ENCODE measurements around the gene ATP1B2. TPM values are rescaled to one million over a fixed set of nuclear protein-coding genes. Genes with fewer than 3 reads are reported as not detected.
A peak's percentile ranks its signal among the peaks of the same experiment; 100 is the strongest.

ATP1B2 gene
- total and polyA plus RNA-seq, 9 of the 15 experiments (the other 6 are each of a cell fraction or from before 2014, with no cell fraction given), result 0.23 to 6.0 (median 0.99) TPM

DNA sequence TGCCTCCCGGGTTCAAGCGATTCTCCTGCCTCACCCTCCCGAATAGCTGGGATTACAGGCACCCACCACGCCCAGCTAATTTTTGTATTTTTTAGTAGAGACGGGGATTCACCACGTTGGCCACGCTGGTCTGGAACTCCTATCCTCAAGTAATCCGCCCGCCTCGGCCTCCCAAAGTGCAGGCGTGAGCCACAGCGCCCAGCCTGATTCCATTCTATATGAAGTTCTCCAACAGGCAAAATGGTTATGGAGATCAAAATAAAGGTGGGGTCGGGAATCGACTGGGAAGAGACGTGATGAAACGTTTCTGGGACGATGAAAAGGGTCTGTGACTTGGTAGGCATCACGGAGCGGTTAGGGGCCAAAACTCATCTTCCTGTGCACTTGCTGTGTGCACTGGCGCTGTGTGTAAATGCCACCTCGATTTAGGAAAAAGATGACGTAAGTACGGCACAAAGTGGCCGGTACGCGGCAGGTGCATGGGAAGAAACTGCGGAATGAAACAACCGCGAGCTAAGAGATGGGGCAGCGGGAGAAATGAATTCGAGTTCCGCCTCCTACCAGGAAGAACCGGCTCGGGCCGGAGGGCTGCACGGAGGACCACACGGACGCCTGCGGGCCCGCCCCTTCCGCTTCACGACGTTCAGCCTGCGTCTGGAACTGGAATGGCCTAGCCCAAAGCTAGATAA, 35.0 kb downstream of the ATP1B2 start (continued):
- TF ChIP-seq, protein P1, sequence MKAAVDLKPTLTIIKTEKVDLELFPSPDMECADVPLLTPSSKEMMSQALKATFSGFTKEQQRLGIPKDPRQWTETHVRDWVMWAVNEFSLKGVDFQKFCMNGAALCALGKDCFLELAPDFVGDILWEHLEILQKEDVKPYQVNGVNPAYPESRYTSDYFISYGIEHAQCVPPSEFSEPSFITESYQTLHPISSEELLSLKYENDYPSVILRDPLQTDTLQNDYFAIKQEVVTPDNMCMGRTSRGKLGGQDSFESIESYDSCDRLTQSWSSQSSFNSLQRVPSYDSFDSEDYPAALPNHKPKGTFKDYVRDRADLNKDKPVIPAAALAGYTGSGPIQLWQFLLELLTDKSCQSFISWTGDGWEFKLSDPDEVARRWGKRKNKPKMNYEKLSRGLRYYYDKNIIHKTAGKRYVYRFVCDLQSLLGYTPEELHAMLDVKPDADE (conservative IDR thresholded peaks at IDR 0.05; ENCODE audit: control insufficient read depth, low read depth, low read length), result peak; percentile 89
- TF ChIP-seq ZNF830 (CRISPR knock-in tag; IDR thresholded peaks at IDR 0.05), result no peak
- peak in 1 of 3 experiments; percentile 55 for TF ChIP-seq YY1 (IDR thresholded peaks at IDR 0.05; ENCODE audit: borderline replicate concordance in 1 of 3, control insufficient read depth in 1 of 3, extremely low read depth in 1 of 3, insufficient read depth in 3 of 3, insufficient read length in 1 of 3, insufficient replicate concordance in 2 of 3, low read depth in 1 of 3, low read length in 2 of 3)
- TF ChIP-seq FOXJ3 (CRISPR knock-in tag; IDR thresholded peaks at IDR 0.05), result no peak
- no peak for TF ChIP-seq ZNF165 (CRISPR knock-in tag; IDR thresholded peaks at IDR 0.05; ENCODE audit: borderline replicate concordance)
- TF ChIP-seq, protein P2, sequence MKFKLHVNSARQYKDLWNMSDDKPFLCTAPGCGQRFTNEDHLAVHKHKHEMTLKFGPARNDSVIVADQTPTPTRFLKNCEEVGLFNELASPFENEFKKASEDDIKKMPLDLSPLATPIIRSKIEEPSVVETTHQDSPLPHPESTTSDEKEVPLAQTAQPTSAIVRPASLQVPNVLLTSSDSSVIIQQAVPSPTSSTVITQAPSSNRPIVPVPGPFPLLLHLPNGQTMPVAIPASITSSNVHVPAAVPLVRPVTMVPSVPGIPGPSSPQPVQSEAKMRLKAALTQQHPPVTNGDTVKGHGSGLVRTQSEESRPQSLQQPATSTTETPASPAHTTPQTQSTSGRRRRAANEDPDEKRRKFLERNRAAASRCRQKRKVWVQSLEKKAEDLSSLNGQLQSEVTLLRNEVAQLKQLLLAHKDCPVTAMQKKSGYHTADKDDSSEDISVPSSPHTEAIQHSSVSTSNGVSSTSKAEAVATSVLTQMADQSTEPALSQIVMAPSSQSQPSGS (CRISPR knock-in tag; IDR thresholded peaks at IDR 0.05), result no peak
- peak; percentile 80 for TF ChIP-seq KAT7 (CRISPR knock-in tag; IDR thresholded peaks at IDR 0.05; ENCODE audit: borderline replicate concordance)
- no peak for TF ChIP-seq SAFB (IDR thresholded peaks at IDR 0.05; ENCODE audit: borderline replicate concordance, low read depth, low read length)
- TF ChIP-seq ZNF696 (CRISPR knock-in tag; conservative IDR thresholded peaks at IDR 0.05), result no peak
- TF ChIP-seq, protein P3, sequence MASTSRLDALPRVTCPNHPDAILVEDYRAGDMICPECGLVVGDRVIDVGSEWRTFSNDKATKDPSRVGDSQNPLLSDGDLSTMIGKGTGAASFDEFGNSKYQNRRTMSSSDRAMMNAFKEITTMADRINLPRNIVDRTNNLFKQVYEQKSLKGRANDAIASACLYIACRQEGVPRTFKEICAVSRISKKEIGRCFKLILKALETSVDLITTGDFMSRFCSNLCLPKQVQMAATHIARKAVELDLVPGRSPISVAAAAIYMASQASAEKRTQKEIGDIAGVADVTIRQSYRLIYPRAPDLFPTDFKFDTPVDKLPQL (IDR thresholded peaks at IDR 0.05; ENCODE audit: extremely low read depth, insufficient read length), result no peak
- no peak for TF ChIP-seq ZNF212 (CRISPR knock-in tag; IDR thresholded peaks at IDR 0.05)
- no peak for TF ChIP-seq THRAP3 (IDR thresholded peaks at IDR 0.05; ENCODE audit: borderline replicate concordance)
- no peak for TF ChIP-seq ZNF274 (IDR thresholded peaks at IDR 0.05; ENCODE audit: borderline replicate concordance, low read depth, low read length)
- TF ChIP-seq, protein P4, sequence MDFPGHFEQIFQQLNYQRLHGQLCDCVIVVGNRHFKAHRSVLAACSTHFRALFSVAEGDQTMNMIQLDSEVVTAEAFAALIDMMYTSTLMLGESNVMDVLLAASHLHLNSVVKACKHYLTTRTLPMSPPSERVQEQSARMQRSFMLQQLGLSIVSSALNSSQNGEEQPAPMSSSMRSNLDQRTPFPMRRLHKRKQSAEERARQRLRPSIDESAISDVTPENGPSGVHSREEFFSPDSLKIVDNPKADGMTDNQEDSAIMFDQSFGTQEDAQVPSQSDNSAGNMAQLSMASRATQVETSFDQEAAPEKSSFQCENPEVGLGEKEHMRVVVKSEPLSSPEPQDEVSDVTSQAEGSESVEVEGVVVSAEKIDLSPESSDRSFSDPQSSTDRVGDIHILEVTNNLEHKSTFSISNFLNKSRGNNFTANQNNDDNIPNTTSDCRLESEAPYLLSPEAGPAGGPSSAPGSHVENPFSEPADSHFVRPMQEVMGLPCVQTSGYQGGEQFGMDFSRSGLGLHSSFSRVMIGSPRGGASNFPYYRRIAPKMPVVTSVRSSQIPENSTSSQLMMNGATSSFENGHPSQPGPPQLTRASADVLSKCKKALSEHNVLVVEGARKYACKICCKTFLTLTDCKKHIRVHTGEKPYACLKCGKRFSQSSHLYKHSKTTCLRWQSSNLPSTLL (IDR thresholded peaks at IDR 0.05), result peak; percentile 99
- TF ChIP-seq SETDB1 (IDR thresholded peaks at IDR 0.05; ENCODE audit: low read length), result no peak
- TF ChIP-seq NFYB (IDR thresholded peaks at IDR 0.05; ENCODE audit: extremely low read depth, insufficient read length), result no peak
- TF ChIP-seq FOXK1 (CRISPR knock-in tag; IDR thresholded peaks at IDR 0.05; ENCODE audit: borderline replicate concordance), result no peak
- TF ChIP-seq, protein P5, sequence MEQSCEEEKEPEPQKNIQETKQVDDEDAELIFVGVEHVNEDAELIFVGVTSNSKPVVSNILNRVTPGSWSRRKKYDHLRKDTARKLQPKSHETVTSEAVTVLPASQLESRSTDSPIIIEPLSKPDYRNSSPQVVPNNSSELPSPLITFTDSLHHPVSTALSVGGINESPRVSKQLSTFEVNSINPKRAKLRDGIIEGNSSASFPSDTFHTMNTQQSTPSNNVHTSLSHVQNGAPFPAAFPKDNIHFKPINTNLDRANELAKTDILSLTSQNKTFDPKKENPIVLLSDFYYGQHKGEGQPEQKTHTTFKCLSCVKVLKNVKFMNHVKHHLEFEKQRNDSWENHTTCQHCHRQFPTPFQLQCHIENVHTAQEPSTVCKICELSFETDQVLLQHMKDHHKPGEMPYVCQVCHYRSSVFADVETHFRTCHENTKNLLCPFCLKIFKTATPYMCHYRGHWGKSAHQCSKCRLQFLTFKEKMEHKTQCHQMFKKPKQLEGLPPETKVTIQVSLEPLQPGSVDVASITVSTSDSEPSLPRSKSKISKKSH (CRISPR knock-in tag; IDR thresholded peaks at IDR 0.05), result no peak
- no peak for TF ChIP-seq POLR2H (tag; IDR thresholded peaks at IDR 0.05; ENCODE audit: low read depth)
- no peak for TF ChIP-seq ZNF41 (CRISPR knock-in tag; conservative IDR thresholded peaks at IDR 0.05)
